T-helper 17 cell (primary cell): ENCODE measurements around the gene DTWD2. TPM values are rescaled to one million over a fixed set of nuclear protein-coding genes. Genes with fewer than 3 reads are reported as not detected.

Experiments used
- ATAC-seq: fragments of 150-1000 bp; cut with Tn5 transposase; 2 replicates; pipeline ENCODE4 v1.10.0; 2021; ENCODE audit warnings: mild to moderate bottlenecking, moderate library complexity
- DNase-seq, 3 donors: peaks; one replicate each; pipeline versions ENCODE4 v3.0.0 to v3.0.0-alpha.2; 2020 to 2021
- H3K9me3 ChIP-seq: one replicate; pipeline ENCODE4 v1.7.0; 2013; ENCODE audit warnings: low read length, mild to moderate bottlenecking; ENCODE audit not compliant: control insufficient read depth, poor library complexity, severe bottlenecking
- H3K27ac Mint-ChIP-seq: one replicate; pipeline ENCODE4 v1.8.0; 2022; ENCODE audit warnings: mild to moderate bottlenecking, moderate library complexity, mixed read lengths
- H3K27me3 Mint-ChIP-seq: one replicate; pipeline ENCODE4 v1.8.0; 2022; ENCODE audit warnings: mixed read lengths
- H3K36me3 Mint-ChIP-seq: one replicate; pipeline ENCODE4 v1.8.0; 2022; ENCODE audit warnings: low read depth, mixed read lengths
- H3K4me1 Mint-ChIP-seq: one replicate; pipeline ENCODE4 v1.8.0; 2022; ENCODE audit warnings: mild to moderate bottlenecking, mixed read lengths
- H3K4me3 Mint-ChIP-seq: one replicate; pipeline ENCODE4 v1.8.0; 2022; ENCODE audit warnings: mild to moderate bottlenecking, moderate library complexity, mixed read lengths
- total RNA-seq, 4 donors: library from RNA in 2 of 4; stranded (reverse) in 2 of 4; gene quantifications; one replicate each; pipeline ENCODE4 v1.2.3 and lab custom pipeline; 2022 to 2026

DTWD2 gene, protein sequence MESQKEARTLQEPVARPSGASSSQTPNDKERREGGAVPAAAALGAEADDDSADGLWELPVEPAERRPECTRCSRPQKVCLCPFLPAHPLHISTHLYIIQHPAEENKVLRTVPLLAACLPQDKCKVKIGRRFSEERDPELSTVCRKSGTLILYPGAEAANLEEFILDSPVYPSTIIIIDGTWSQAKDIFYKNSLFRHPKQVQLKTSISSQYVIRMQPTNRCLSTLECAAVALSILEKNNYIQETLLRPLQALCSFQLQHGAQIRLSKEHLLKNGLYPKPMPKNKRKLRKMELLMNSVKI
- total RNA-seq (1 to 10 TPM; 1.9 to 2.2 TPM), total RNA-seq (lab: John Stamatoyannopoulos, UW) (2.3 to 6.1 reads per million in 2 donors)

DNA sequence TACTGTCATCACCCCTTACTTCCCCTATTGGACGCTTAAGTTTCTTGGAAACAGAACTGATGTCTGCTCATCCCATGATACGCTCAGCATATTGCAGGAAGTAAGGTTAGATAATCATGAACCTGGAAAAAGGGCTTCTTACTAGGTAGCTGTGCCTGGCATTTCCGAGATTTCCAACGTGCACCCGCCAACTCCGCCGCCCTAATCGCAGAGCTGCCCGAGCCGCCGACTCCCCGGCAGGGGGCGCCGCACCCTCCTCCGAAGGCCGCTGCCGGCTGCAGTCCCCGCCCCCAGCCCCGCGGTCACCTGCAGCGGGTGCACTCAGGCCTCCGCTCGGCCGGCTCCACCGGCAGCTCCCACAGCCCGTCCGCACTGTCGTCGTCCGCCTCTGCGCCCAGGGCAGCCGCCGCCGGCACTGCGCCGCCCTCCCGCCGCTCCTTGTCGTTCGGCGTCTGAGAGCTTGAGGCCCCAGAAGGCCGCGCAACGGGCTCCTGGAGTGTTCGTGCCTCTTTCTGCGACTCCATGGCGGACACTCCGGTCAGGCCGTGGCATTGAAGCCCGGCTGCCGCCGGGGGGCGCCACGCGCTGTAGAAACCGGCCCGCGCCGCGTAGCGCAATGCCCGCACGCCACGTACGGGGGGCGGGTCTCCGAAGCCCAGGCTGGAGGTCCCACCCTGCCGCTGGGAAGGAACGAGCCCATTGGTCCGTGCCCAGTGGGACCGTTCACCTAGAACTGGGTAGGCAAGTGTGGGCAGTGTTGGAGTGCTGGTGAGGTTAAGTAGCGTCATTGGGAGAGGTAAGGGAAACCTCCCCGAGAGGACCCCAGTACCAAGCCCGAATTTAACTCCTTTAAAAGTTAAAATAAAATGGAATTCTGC is at the start of gene DTWD2:
Gene DTWD2, minus strand, starts transcription at position 560 of the 878 bp plus-strand sequence. Its CDS starts 36 bp downstream, at position 524.
- no peaks in the 10 kb centered on the region for H3K27me3 Mint-ChIP-seq
- peak within 1 kb of the TSS; percentile 51 for H3K27ac Mint-ChIP-seq
- H3K9me3 ChIP-seq = no peaks in the 10 kb centered on the region
- ATAC-seq (peak; percentile 93), DNase-seq (peak; percentile 85 to 91 (median 90))
- H3K36me3 Mint-ChIP-seq = no peaks in the 10 kb centered on the region
- peaks cover 15% of the 10 kb centered on the region for H3K4me1 Mint-ChIP-seq
- peak within 1 kb of the TSS; percentile 79 for H3K4me3 Mint-ChIP-seq

DNA sequence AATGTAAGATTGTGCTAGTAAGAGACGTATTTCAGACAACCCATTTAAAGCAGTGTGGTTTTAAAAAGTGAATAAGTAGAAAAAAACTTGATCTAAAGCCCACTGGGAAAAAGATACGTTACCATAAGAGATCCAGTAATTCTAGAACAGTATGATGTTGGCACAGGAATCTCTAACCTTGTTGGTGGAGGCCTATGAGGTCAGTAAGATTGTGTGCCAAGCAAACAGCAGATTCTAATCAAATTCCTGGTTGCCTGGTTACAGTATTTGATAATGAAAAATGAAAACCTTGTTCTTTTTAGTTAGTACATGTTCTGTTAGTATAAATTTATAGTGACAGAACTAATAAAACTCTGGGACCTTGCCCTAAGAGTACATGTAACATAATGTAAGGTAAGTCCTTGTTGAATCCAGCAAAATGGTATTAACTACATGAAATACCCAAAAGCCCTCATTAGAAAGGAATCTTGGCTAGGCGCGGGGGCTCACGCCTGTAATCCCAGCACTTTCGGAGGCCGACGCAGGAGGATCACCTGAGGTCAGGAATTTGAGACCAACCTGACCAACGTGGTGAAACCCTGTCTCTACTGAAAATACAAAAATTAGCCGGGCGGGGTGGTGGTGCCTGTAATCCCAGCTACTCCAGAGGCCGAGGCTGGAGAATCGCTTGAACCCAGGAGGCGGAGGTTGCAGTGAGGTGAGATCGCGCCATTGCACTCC is 49.3 kb upstream of the DTWD2 start:
- ATAC-seq = no peak
- Mint-ChIP-seq H3K4me3 (no peak overlapping the region), H3K4me1 (no peaks in the 10 kb centered on the region), H3K27ac (no peak overlapping the region), H3K27me3 (no peaks in the 10 kb centered on the region), H3K36me3 (no peaks in the 10 kb centered on the region)
- no peaks in the 10 kb centered on the region for H3K9me3 ChIP-seq
- no peak for DNase-seq

DNA sequence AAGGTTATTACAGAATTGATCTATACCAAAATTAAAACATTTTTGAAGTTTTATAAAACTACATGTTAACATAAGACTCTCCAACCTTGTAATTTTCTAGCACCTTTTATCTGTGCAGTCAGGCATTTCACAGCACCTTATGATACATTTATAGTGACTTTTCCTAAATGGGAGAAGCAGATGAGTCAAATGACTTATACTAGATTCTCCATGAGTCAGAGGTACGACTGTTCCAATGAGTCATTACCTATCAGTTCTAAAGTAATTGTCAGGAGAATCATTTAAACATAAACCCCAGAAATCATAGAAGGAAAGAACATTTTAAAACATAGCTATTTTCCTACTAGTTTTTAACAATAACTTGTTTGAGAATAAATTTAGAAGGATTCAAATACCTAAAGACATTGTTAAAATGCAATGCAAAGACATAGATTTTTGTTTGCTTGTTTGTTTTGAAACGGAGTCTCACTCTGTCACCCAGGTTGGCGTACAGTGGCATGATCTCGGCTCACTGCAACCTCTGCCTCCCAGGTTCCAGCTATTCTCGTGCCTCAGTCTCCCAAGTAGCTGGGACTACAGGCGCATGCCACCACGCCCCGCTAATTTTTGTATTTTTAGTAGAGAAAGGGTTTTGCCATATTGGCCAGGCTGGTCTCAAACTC is 47.9 kb upstream of the DTWD2 start:
- Mint-ChIP-seq H3K4me3 (no peak overlapping the region), H3K27me3 (no peaks in the 10 kb centered on the region), H3K4me1 (peaks cover 7% of the 10 kb centered on the region), H3K36me3 (no peaks in the 10 kb centered on the region), H3K27ac (no peak overlapping the region)
- ATAC-seq = no peak
- no peaks in the 10 kb centered on the region for H3K9me3 ChIP-seq
- no peak for DNase-seq

DNA sequence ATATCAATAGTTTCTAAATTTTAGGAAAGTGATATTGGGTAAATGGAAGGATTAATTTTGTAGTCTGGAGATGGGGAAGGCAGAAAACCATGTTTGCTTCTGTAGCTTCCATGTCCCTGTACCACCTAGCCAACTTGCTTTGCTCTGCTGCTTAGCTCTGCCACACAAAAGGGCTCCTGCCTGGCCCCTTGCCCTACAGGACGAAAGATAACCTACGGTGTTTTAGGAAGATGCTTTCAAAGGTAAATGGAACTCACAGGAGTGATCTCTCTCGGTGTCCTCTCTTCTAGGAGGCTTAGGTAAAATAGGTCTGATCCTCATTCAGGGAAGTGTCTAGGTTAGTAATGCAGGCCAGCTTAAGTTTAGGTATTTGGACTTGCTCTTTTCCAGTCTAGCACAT is 44.8 kb upstream of the DTWD2 start:
- peaks cover 10% of the 10 kb centered on the region for H3K4me1 Mint-ChIP-seq
- H3K27me3 Mint-ChIP-seq = no peaks in the 10 kb centered on the region
- ATAC-seq = no peak
- H3K36me3 Mint-ChIP-seq = no peaks in the 10 kb centered on the region
- H3K4me3 Mint-ChIP-seq = no peak overlapping the region
- DNase-seq = no peak
- no peaks in the 10 kb centered on the region for H3K9me3 ChIP-seq
- no peak overlapping the region for H3K27ac Mint-ChIP-seq

DNA sequence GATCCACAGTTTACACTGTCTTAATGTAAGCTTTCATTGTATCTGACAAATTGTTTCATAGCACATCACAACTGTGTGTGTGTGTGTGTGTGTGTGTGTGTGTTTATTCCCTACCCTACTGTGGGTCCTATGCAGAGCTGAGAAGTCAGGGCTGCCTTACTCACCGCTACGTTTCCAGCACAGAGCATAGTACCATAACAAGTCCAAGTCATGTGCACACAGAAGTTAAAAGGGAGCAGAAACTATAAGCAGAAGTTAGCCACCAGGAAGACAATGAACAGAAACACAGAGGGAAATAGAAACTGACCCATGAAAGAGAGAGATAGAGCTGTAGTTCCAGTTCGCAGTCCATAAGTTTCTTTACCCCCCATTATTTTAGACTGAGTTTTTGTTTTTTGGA is 44.3 kb upstream of the DTWD2 start:
- no peaks in the 10 kb centered on the region for H3K9me3 ChIP-seq
- H3K4me3 Mint-ChIP-seq = no peak overlapping the region
- no peak overlapping the region for H3K27ac Mint-ChIP-seq
- H3K36me3 Mint-ChIP-seq = no peaks in the 10 kb centered on the region
- H3K27me3 Mint-ChIP-seq = no peaks in the 10 kb centered on the region
- peaks cover 10% of the 10 kb centered on the region for H3K4me1 Mint-ChIP-seq
- ATAC-seq (peak; percentile 39), DNase-seq (no peak)

DNA sequence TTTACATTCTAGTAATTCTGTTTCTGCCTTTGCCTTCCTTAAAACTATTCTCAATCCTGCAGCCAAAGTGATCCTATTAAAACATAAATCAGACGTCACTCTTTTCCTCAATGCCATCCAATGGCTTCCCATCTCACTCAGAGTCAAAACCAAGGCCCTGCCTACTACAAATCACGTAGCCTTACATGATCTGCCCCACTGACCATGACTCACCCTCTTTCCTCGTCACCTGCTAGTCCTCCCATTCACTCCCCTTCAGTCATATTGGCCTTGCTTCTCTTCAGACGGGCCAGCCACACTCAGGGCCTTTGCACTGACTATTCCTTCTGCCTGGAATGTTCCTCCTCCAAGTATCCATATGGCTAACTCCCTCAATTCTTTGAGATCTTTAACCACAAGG is 43.6 kb upstream of the DTWD2 start:
- DNase-seq (no peak), ATAC-seq (peak; percentile 27)
- peaks cover 10% of the 10 kb centered on the region for H3K4me1 Mint-ChIP-seq
- peak overlapping the region; percentile 84 for H3K27ac Mint-ChIP-seq
- H3K36me3 Mint-ChIP-seq = no peaks in the 10 kb centered on the region
- H3K27me3 Mint-ChIP-seq = no peaks in the 10 kb centered on the region
- no peaks in the 10 kb centered on the region for H3K9me3 ChIP-seq
- no peak overlapping the region for H3K4me3 Mint-ChIP-seq

DNA sequence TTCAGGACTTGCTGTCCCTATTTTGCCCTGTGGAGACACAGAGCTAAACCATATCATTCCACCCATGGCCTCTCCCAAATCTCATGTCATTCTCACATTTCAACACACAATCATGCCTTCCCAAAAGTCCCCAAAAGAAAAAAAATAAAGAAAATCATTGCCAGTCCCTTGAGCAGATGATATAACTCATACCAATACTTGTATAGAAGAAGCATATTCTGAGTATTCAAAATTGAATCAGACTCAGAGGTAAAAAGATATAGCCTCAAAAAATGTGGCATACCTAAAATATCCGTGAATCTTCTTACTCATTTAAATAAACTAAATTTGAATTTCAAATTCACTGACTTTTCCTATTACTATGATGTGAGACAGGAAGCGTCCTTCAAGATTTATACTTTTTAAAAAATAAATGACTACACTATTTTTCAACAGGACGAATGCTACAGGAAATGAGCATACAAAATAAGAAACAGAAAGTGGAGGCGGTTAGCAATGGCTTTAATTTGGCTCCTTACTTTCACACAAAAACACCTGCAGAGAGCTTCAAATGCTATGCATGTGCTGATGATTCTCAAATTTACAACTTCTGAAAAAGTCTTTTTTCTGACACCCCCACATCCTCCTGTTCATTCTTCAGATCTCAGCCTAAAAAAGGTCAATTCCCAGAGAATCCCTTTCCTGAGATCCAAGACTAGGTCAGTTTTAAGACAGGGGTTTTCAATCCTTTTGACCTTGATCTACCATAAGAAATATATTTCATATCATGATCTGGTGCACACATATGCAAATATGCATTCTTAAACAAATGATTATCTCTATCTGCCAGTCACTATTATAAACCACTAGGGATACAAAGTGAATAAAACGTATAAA is 42.9 kb upstream of the DTWD2 start:
- Mint-ChIP-seq H3K4me3 (no peak overlapping the region), H3K27ac (peak overlapping the region; percentile 84)
- no peak for DNase-seq

DNA sequence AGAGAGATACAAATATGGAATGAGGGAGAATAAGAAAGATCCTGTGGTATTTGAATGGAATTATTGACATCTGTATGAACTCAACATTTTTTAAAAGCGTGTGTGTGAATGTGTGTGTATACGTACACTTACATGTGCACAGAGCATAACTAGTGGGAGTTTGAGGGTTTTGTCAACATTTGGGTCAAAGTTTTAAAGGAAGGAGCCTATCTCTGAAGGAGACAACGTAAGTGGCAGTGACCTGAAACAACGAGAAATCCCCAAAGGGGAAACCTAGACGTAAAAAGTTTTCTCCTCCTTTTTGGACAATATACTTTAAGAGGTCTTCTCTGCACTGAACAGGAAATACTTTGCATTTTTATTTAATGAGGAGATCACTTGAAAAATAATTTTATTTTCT is 40.2 kb upstream of the DTWD2 start:
- no peaks in the 10 kb centered on the region for H3K9me3 ChIP-seq
- no peak for DNase-seq
- no peaks in the 10 kb centered on the region for H3K27me3 Mint-ChIP-seq
- no peak for ATAC-seq
- peaks cover 10% of the 10 kb centered on the region for H3K4me1 Mint-ChIP-seq
- H3K27ac Mint-ChIP-seq = no peak overlapping the region
- no peaks in the 10 kb centered on the region for H3K36me3 Mint-ChIP-seq
- no peak overlapping the region for H3K4me3 Mint-ChIP-seq

More for the DNA sequence above, 42.9 kb upstream of the DTWD2 start:
- no peaks in the 10 kb centered on the region for H3K36me3 Mint-ChIP-seq
- no peaks in the 10 kb centered on the region for H3K9me3 ChIP-seq
- no peaks in the 10 kb centered on the region for H3K27me3 Mint-ChIP-seq
- peaks cover 10% of the 10 kb centered on the region for H3K4me1 Mint-ChIP-seq
- no peak for ATAC-seq

DNA sequence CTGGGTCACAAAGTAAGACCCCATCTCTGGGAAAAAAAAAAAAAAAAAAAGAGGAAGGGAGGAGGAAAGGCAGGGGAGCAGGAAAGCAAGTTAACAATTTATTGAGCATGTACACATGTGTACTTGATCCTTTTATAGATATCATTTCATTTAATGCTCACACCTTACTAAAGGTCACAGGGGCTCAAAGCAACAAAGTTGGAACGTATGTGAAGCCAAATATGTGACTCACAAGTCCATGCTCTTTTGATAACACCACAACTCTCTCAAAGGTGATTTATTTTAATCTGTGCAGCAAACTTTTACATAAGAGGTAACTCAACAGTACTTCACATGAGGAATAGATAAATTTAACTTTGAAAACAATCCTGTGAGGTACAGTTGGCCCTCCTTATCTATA is 34.4 kb upstream of the DTWD2 start:
- no peaks in the 10 kb centered on the region for H3K27me3 Mint-ChIP-seq
- H3K27ac Mint-ChIP-seq = peak overlapping the region; percentile 76
- no peak overlapping the region for H3K4me3 Mint-ChIP-seq
- H3K36me3 Mint-ChIP-seq = no peaks in the 10 kb centered on the region
- H3K9me3 ChIP-seq = no peaks in the 10 kb centered on the region
- H3K4me1 Mint-ChIP-seq = peaks cover 6% of the 10 kb centered on the region
- DNase-seq = no peak
- ATAC-seq = no peak

DNA sequence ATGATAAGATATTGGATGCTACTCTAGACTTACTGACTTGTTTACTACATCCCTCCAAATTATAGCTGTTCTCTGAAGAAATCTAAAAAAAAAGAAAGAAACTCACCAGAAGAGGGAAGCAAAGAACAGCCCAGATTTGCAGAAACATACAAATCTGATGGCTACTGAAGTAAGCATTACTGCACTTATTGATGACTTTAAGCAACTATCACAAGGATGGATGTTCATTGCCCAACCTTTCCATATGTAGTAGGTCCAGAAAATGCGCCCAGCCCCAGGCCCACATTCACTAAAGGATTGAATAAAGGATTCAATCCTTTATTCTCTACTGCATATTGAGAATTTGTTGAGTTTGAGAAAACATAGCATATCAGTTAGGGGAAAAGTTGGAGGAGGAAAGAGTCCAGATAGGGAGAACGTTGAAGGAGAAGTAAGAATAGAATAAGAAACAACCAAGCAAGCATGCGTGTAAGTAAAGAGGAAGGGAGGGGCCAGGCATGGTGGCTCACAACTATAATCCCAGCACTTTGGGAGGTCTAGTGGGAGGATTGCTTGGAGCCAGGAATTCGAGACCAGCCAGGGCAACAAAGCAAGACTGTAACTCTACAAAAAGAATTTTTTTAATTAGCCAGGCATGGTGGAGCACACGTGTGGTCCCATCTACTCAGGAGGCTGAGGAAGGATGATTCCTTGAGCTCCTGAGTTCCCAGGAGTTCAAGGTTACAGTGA is 33.8 kb upstream of the DTWD2 start:
- no peak overlapping the region for H3K4me3 Mint-ChIP-seq
- no peaks in the 10 kb centered on the region for H3K9me3 ChIP-seq
- ATAC-seq = peak; percentile 49
- no peaks in the 10 kb centered on the region for H3K36me3 Mint-ChIP-seq
- peaks cover 6% of the 10 kb centered on the region for H3K4me1 Mint-ChIP-seq
- DNase-seq = no peak
- no peaks in the 10 kb centered on the region for H3K27me3 Mint-ChIP-seq
- H3K27ac Mint-ChIP-seq = peak overlapping the region; percentile 76

DNA sequence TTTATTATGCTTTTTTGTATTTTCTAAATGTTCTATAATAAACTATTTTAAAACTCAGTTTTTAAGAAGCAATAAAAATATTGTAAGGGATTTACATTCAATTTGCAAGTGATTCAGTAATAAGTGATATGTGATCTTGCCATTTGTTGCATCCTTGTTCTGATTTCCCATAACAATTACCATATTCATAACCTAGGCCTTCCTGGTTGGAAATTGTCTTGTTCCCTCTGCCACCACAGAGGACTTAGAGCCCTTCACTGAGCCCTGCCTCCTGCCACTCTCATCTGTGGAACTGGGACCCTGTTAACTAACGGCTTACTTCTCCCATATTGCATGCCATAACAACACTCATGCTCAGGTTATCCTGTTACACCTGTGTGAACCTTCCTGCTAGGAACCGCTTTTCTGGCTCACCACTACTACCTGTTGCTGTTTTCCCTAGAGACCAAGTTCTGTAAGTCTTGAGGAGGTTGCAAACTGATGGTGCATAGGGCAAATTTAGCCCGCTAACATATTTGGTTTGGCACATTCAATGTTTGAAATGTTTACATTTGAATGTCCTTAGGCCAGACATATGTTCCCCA is 32.9 kb upstream of the DTWD2 start:
- no peaks in the 10 kb centered on the region for H3K9me3 ChIP-seq
- Mint-ChIP-seq H3K4me3 (peak overlapping the region; percentile 12), H3K4me1 (peaks cover 6% of the 10 kb centered on the region), H3K27me3 (no peaks in the 10 kb centered on the region), H3K36me3 (peaks cover 3% of the 10 kb centered on the region), H3K27ac (no peak overlapping the region)
- DNase-seq (no peak), ATAC-seq (no peak)
